ENCODE measurements around the gene EPHB1.
"Not testable (repeated sequence)": the region's sequence is repeated elsewhere in the genome, so short reads cannot be mapped to it uniquely, and the experiment has no call there.

Gene EPHB1

GRCh38 chr3:135056733-135057310 lies 261.8 kb downstream of the EPHB1 start:
- Histone ChIP-seq H3K27ac (no peak overlapping the region), H3K27me3 (replicated peaks) (no peaks in the 10 kb centered on the region), H3K4me3 (ENCODE audit: low read depth, low read length) (no peak overlapping the region), H3K36me3 (replicated peaks) (no peaks in the 10 kb centered on the region)
- in situ Hi-C loops (cut with HindIII; ENCODE audit: low pct_ligation_motif_present, low sequenced_read_pairs), result no loop called here
- no peak for DNase-seq
- no peak for TF ChIP-seq CTCF (IDR thresholded peaks at IDR 0.05; ENCODE audit: low read depth, low read length, missing control alignments)

- no peaks in the 10 kb centered on the region for H3K27me3 ChIP-seq (replicated peaks)
- TF ChIP-seq CTCF (IDR thresholded peaks at IDR 0.05; ENCODE audit: low read depth, low read length, missing control alignments), result no peak
- no peaks in the 10 kb centered on the region for H3K36me3 ChIP-seq (replicated peaks)
- in situ Hi-C loops (cut with HindIII; ENCODE audit: low pct_ligation_motif_present, low sequenced_read_pairs), result no loop called here
- no peak overlapping the region for H3K4me3 ChIP-seq (ENCODE audit: low read depth, low read length)
- no peak overlapping the region for H3K27ac ChIP-seq
- DNase-seq, result no peak
Observed at GRCh38 chr3:135057996-135058395, 262.9 kb downstream of the EPHB1 start.

GRCh38 chr3:135059580-135059979 lies 264.5 kb downstream of the EPHB1 start:
- no peak overlapping the region for H3K27ac ChIP-seq
- TF ChIP-seq CTCF (IDR thresholded peaks at IDR 0.05; ENCODE audit: low read depth, low read length, missing control alignments), result no peak
- H3K36me3 ChIP-seq (replicated peaks), result no peaks in the 10 kb centered on the region
- in situ Hi-C loops (cut with HindIII; ENCODE audit: low pct_ligation_motif_present, low sequenced_read_pairs), result no loop called here
- no peak overlapping the region for H3K4me3 ChIP-seq (ENCODE audit: low read depth, low read length)
- H3K27me3 ChIP-seq (replicated peaks), result no peaks in the 10 kb centered on the region
- no peak for DNase-seq

GRCh38 chr3:135066844-135067727 lies 272.0 kb downstream of the EPHB1 start:
- in situ Hi-C loops (cut with HindIII; ENCODE audit: low pct_ligation_motif_present, low sequenced_read_pairs); DNase-seq; H3K27me3 ChIP-seq (replicated peaks); H3K27ac ChIP-seq; H3K4me3 ChIP-seq (ENCODE audit: low read depth, low read length); H3K36me3 ChIP-seq (replicated peaks): not testable (repeated sequence)

- no peak overlapping the region for H3K4me3 ChIP-seq (ENCODE audit: low read depth, low read length)
- in situ Hi-C loops (cut with HindIII; ENCODE audit: low pct_ligation_motif_present, low sequenced_read_pairs), result no loop called here
- DNase-seq, result no peak
- TF ChIP-seq CTCF (IDR thresholded peaks at IDR 0.05; ENCODE audit: low read depth, low read length, missing control alignments), result no peak
- H3K36me3 ChIP-seq (replicated peaks), result no peaks in the 10 kb centered on the region
- no peak overlapping the region for H3K27ac ChIP-seq
- no peaks in the 10 kb centered on the region for H3K27me3 ChIP-seq (replicated peaks)
Observed at GRCh38 chr3:135068011-135068410, 273.0 kb downstream of the EPHB1 start.

- in situ Hi-C loops (cut with HindIII; ENCODE audit: low pct_ligation_motif_present, low sequenced_read_pairs), result no loop called here
- no peak for TF ChIP-seq CTCF (IDR thresholded peaks at IDR 0.05; ENCODE audit: low read depth, low read length, missing control alignments)
- Histone ChIP-seq H3K27me3 (replicated peaks) (no peaks in the 10 kb centered on the region), H3K36me3 (replicated peaks) (no peaks in the 10 kb centered on the region), H3K27ac (no peak overlapping the region), H3K4me3 (ENCODE audit: low read depth, low read length) (no peak overlapping the region)
- no peak for DNase-seq
Observed at GRCh38 chr3:135069406-135069805, 274.3 kb downstream of the EPHB1 start.

Measured in brain microvascular endothelial cell (primary cell).